H9 (cell line): Measurements from ENCODE around the gene ARHGEF39. TPM values are rescaled to one million over a fixed set of nuclear protein-coding genes. Genes with fewer than 3 reads are reported as not detected.

Experiments
- DNase-seq: peaks from one replicate; pipeline ENCODE4 v3.0.0-alpha.2; 2017
- H2AFZ ChIP-seq: one replicate; pipeline ENCODE4 v1.6.1; 2013; ENCODE audit warnings: mild to moderate bottlenecking, low read length, control low read depth, moderate library complexity
- H2AK5ac ChIP-seq: 2 replicates; pipeline ENCODE4 v1.6.1; 2013; ENCODE audit warnings: low read length, control low read depth, mixed read lengths; ENCODE audit not compliant: insufficient read length
- H2BK120ac ChIP-seq: one replicate; pipeline ENCODE4 v1.6.1; 2013; ENCODE audit warnings: low read depth, mild to moderate bottlenecking, low read length, control low read depth, inconsistent platforms; ENCODE audit not compliant: poor library complexity, severe bottlenecking
- H2BK12ac ChIP-seq: 2 replicates; pipeline ENCODE4 v1.6.1; 2013; ENCODE audit warnings: low read length, control low read depth, mixed read lengths, low read depth; ENCODE audit not compliant: insufficient read length
- H2BK15ac ChIP-seq: 2 replicates; pipeline ENCODE4 v1.6.1; 2013; ENCODE audit warnings: low read depth, low read length, control low read depth
- H2BK20ac ChIP-seq: one replicate; pipeline ENCODE4 v1.6.1; 2013; ENCODE audit warnings: low read depth, mild to moderate bottlenecking, low read length, control low read depth, inconsistent platforms; ENCODE audit not compliant: poor library complexity, severe bottlenecking
- H2BK5ac ChIP-seq: 2 replicates; pipeline ENCODE4 v1.6.1; 2013; ENCODE audit warnings: low read length, control low read depth, mixed read lengths; ENCODE audit not compliant: insufficient read length
- H3K14ac ChIP-seq: 2 replicates; pipeline ENCODE4 v1.6.1; 2013; ENCODE audit warnings: low read length, control low read depth; ENCODE audit not compliant: insufficient read depth
- H3K18ac ChIP-seq: 2 replicates; pipeline ENCODE4 v1.6.1; 2013; ENCODE audit warnings: low read depth, mild to moderate bottlenecking, mixed read lengths, low read length, control low read depth; ENCODE audit not compliant: insufficient read length
- H3K23ac ChIP-seq: 2 replicates; pipeline ENCODE4 v1.6.1; 2013; ENCODE audit warnings: low read length, control low read depth, mixed read lengths, low read depth; ENCODE audit not compliant: insufficient read length
- H3K23me2 ChIP-seq: 2 replicates; pipeline ENCODE4 v1.6.1; 2013; ENCODE audit warnings: low read depth, mild to moderate bottlenecking, mixed read lengths, low read length, control low read depth; ENCODE audit not compliant: insufficient read length, poor library complexity, severe bottlenecking
- H3K27ac ChIP-seq: 2 replicates; pipeline ENCODE4 v1.5.1; 2013; ENCODE audit warnings: low read length, control low read depth, mixed read lengths, low read depth; ENCODE audit not compliant: insufficient read length
- H3K27me3 ChIP-seq: 2 replicates; pipeline ENCODE4 v1.6.1; 2013; ENCODE audit warnings: low read length, control low read depth, inconsistent platforms; ENCODE audit not compliant: insufficient read depth
- H3K4ac ChIP-seq: 2 replicates; pipeline ENCODE4 v1.6.1; 2013; ENCODE audit warnings: low read depth, mild to moderate bottlenecking, control low read depth, inconsistent platforms, low read length, moderate library complexity
- H3K4me1 ChIP-seq: 2 replicates; pipeline ENCODE4 v1.6.1; 2013; ENCODE audit warnings: low read length, control low read depth, inconsistent platforms; ENCODE audit not compliant: insufficient read depth
- H3K4me2 ChIP-seq: 2 replicates; pipeline ENCODE4 v1.6.1; 2013; ENCODE audit warnings: low read length, control low read depth, mixed read lengths; ENCODE audit not compliant: insufficient read length, insufficient read depth
- H3K56ac ChIP-seq: 2 replicates; pipeline ENCODE4 v1.6.1; 2013; ENCODE audit warnings: low read depth, mild to moderate bottlenecking, mixed read lengths, low read length, control low read depth; ENCODE audit not compliant: insufficient read length
- H3K79me1 ChIP-seq: 2 replicates; pipeline ENCODE4 v1.6.1; 2013; ENCODE audit warnings: low read depth, mild to moderate bottlenecking, moderate library complexity, low read length, control low read depth, inconsistent platforms; ENCODE audit not compliant: insufficient read depth, poor library complexity, severe bottlenecking
- H3K79me2 ChIP-seq: 2 replicates; pipeline ENCODE4 v1.6.1; 2013; ENCODE audit warnings: low read length, control low read depth, inconsistent platforms; ENCODE audit not compliant: insufficient read depth
- H3K9ac ChIP-seq: 2 replicates; pipeline ENCODE4 v1.6.1; 2013; ENCODE audit warnings: low read length, control low read depth, mixed read lengths; ENCODE audit not compliant: insufficient read length; ENCODE audit errors: extremely low read depth
- H3K9me3 ChIP-seq: one replicate; pipeline ENCODE4 v1.6.1; 2013; ENCODE audit warnings: low read depth, low read length, inconsistent platforms; ENCODE audit not compliant: control insufficient read depth
- H3T11ph ChIP-seq: one replicate; pipeline ENCODE4 v1.6.1; 2013; ENCODE audit warnings: mild to moderate bottlenecking, low read length, control low read depth, inconsistent platforms
- H4K20me1 ChIP-seq: one replicate; pipeline ENCODE4 v1.6.1; 2013; ENCODE audit not compliant: control insufficient read depth, insufficient read length, insufficient read depth
- H4K5ac ChIP-seq: 2 replicates; pipeline ENCODE4 v1.6.1; 2013; ENCODE audit warnings: low read depth, mild to moderate bottlenecking, mixed read lengths, low read length, control low read depth; ENCODE audit not compliant: insufficient read length
- H4K8ac ChIP-seq: replicated peaks from 2 replicates; pipeline ENCODE4 v1.6.1; 2013; ENCODE audit warnings: low read length, control low read depth, mixed read lengths, low read depth; ENCODE audit not compliant: insufficient read length
- H4K91ac ChIP-seq: 2 replicates; pipeline ENCODE4 v1.6.1; 2013; ENCODE audit warnings: low read depth, mild to moderate bottlenecking, moderate library complexity, mixed read lengths, low read length, control low read depth; ENCODE audit not compliant: insufficient read length
- H3K27ac Mint-ChIP-seq, 3 experiments: 2 replicates in 2 of 3; 3 replicates in 1 of 3; pipeline ENCODE4 v1.8.0; 2020 to 2021; ENCODE audit warnings: mixed read lengths in 3 of 3, mild to moderate bottlenecking in 1 of 3, moderate library complexity in 1 of 3
- H3K27me3 Mint-ChIP-seq: 2 replicates; pipeline ENCODE4 v1.8.0; 2021; ENCODE audit warnings: low read depth, mild to moderate bottlenecking, moderate library complexity, mixed read lengths
- H3K36me3 Mint-ChIP-seq, 3 experiments: 2 replicates in 2 of 3; 3 replicates in 1 of 3; pipeline ENCODE4 v1.8.0; 2020 to 2021; ENCODE audit warnings: low read depth in 3 of 3, mixed read lengths in 3 of 3; ENCODE audit not compliant: insufficient read depth in 1 of 3
- H3K4me1 Mint-ChIP-seq, 2 experiments: 2 replicates each; pipeline ENCODE4 v1.8.0; 2020; ENCODE audit warnings: mixed read lengths in 2 of 2
- H3K4me3 Mint-ChIP-seq, 2 experiments: 2 replicates in 1 of 2; 3 replicates in 1 of 2; pipeline ENCODE4 v1.8.0; 2020 to 2021; ENCODE audit warnings: mild to moderate bottlenecking in 2 of 2, mixed read lengths in 2 of 2, moderate library complexity in 1 of 2
- H3K9me3 Mint-ChIP-seq, 2 experiments: 2 replicates in 1 of 2; 3 replicates in 1 of 2; pipeline ENCODE4 v1.8.0; 2020; ENCODE audit warnings: mild to moderate bottlenecking in 2 of 2, mixed read lengths in 2 of 2, moderate library complexity in 1 of 2
- WGBS: extraction: QIAGEN DNeasy Blood & Tissue Kit; methylation state at CpG from one replicate; pipeline ENCODE4 v1.1.7; 2013; ENCODE audit warnings: missing lambda C conversion rate, low lambda C conversion rate, mixed read lengths; ENCODE audit not compliant: insufficient read length; ENCODE audit errors: extremely low coverage; 5-methylcytosine and 5-hydroxymethylcytosine counted together
- total RNA-seq: library from RNA; stranded (reverse); gene quantifications from 2 replicates; pipeline ENCODE4 v1.2.1, GENCODE V29; 2021
- TF ChIP-seq, protein P1 (sequence below): fragments of 200-600 bp; sonication (generic); conservative IDR thresholded peaks from 3 replicates; pipeline ENCODE4 v1.8.0; 2021; ENCODE audit warnings: antibody characterized with exemption, mild to moderate bottlenecking

ARHGEF39 gene
- total RNA-seq, 1 experiment from 2014 or later, result 24.4 TPM

DNA sequence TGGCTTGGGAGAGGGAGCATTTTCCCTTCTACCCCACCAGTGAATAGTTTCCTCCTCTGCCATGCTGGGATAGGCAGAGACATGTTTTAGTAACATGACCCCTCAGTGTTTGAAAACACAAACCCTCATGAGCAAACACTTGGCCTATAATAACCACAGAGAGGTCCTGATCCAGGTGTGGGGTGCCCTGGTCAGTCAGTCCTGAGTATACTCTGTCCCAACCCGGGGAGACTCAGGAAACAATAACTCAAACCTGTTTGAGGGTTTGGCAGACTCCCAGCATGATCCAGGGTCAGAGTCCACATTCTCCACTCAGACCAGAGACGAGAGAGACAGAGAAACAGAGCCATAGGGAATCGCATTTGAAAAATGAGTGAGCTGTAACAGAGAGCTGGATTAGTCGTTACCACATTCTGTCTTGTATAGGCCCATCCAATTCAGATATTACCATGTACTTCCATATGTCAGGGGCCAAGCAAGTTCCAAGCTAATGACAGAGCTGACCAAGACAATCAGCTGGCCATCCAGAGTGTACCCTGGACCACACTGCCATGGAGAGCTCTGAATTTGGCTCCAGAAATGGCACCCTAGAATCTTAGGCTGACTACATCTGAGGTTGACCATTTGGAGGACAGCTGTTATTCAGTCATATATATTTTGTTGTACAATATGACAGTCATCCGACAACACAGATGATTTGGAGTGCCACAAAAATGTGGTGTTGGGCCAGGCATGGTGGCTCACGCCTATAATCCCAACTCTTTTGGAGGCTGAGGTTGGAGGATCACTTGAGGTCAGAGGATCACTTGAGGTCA lies 4.5 kb upstream of the ARHGEF39 start:
- H3K56ac ChIP-seq, result no peak overlapping the region
- H3K4ac ChIP-seq, result no peak overlapping the region
- no peak overlapping the region for H4K91ac ChIP-seq
- no peak overlapping the region for H3K27ac Mint-ChIP-seq
- H2AK5ac ChIP-seq, result no peak overlapping the region
- H4K20me1 ChIP-seq, result no peaks in the 10 kb centered on the region
- no peaks in the 10 kb centered on the region for H3K79me1 ChIP-seq
- TF ChIP-seq, protein P1, sequence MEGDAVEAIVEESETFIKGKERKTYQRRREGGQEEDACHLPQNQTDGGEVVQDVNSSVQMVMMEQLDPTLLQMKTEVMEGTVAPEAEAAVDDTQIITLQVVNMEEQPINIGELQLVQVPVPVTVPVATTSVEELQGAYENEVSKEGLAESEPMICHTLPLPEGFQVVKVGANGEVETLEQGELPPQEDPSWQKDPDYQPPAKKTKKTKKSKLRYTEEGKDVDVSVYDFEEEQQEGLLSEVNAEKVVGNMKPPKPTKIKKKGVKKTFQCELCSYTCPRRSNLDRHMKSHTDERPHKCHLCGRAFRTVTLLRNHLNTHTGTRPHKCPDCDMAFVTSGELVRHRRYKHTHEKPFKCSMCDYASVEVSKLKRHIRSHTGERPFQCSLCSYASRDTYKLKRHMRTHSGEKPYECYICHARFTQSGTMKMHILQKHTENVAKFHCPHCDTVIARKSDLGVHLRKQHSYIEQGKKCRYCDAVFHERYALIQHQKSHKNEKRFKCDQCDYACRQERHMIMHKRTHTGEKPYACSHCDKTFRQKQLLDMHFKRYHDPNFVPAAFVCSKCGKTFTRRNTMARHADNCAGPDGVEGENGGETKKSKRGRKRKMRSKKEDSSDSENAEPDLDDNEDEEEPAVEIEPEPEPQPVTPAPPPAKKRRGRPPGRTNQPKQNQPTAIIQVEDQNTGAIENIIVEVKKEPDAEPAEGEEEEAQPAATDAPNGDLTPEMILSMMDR, result no peak
- H3K27me3 Mint-ChIP-seq, result peaks cover 21% of the 10 kb centered on the region
- no peak overlapping the region for H3K14ac ChIP-seq
- H3K23me2 ChIP-seq, result peaks cover 1% of the 10 kb centered on the region
- H2BK5ac ChIP-seq, result no peak overlapping the region
- peaks cover 11% of the 10 kb centered on the region in 2 experiments for H3K4me1 Mint-ChIP-seq
- H3K9me3 ChIP-seq, result no peaks in the 10 kb centered on the region
- no peak overlapping the region for H2BK12ac ChIP-seq
- no peak overlapping the region for H4K5ac ChIP-seq
- H3K18ac ChIP-seq, result no peak overlapping the region
- no peak overlapping the region for H4K8ac ChIP-seq
- no peak overlapping the region for H3K27ac ChIP-seq
- no peak overlapping the region for H3T11ph ChIP-seq
- no peak overlapping the region for H3K9ac ChIP-seq
- no peaks in the 10 kb centered on the region for H3K79me2 ChIP-seq
- no peak overlapping the region for H3K4me3 Mint-ChIP-seq
- H3K23ac ChIP-seq, result no peak overlapping the region
- DNase-seq, result no peak
- H2BK120ac ChIP-seq, result no peak overlapping the region
- H2BK20ac ChIP-seq, result no peak overlapping the region
- H2AFZ ChIP-seq, result no peak overlapping the region
- no peaks in the 10 kb centered on the region for H3K4me1 ChIP-seq
- no peaks in the 10 kb centered on the region; a peak in 1 of 7 replicates for H3K36me3 Mint-ChIP-seq
- H2BK15ac ChIP-seq, result no peak overlapping the region
- peaks cover 3% of the 10 kb centered on the region; the same call in 1 of the 2 replicates for H3K27me3 ChIP-seq
- H3K4me2 ChIP-seq, result no peak overlapping the region
- no peaks in the 10 kb centered on the region for H3K9me3 Mint-ChIP-seq
- no CpG with 5 or more reads among the region's 6 CpGs for WGBS
